HG03571 (cell line): ENCODE data around the gene ATF4.

ENCODE experiments used
- ATAC-seq: cut with Tn5 transposase; IDR thresholded peaks from one replicate; pipeline ENCODE4 v1.9.1; 2021; ENCODE audit not compliant: unreplicated experiment

Gene ATF4

DNA sequence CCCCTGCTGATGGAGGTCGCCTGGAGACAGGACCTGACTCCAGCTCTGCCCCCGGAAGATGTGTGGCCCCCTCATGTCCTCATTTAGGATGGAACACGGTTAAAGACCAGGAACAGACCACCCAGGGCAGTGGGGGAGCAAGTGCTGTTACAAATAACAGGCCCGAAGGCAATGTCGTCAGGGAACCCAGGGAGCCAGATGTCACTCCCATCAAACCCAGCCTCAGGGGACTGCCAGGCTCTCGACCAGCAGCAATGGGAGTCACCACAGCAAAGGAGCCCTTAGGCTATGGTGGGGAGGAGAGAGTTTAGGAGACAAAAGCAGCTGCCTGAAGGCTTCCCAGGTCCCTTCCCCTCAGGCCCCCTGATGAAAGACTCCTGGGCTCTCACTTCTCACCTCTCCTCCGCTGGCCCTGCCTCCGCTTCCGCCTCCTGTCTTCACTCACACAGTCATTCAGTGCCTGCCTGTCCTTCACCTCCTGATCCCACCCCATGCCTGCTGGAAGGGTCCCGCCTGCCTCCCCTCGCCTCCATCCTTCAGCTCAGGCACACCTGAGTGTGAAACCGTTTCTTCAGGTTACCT is 7.8 kb downstream of the ATF4 start:
- ATAC-seq, result no peak

DNA sequence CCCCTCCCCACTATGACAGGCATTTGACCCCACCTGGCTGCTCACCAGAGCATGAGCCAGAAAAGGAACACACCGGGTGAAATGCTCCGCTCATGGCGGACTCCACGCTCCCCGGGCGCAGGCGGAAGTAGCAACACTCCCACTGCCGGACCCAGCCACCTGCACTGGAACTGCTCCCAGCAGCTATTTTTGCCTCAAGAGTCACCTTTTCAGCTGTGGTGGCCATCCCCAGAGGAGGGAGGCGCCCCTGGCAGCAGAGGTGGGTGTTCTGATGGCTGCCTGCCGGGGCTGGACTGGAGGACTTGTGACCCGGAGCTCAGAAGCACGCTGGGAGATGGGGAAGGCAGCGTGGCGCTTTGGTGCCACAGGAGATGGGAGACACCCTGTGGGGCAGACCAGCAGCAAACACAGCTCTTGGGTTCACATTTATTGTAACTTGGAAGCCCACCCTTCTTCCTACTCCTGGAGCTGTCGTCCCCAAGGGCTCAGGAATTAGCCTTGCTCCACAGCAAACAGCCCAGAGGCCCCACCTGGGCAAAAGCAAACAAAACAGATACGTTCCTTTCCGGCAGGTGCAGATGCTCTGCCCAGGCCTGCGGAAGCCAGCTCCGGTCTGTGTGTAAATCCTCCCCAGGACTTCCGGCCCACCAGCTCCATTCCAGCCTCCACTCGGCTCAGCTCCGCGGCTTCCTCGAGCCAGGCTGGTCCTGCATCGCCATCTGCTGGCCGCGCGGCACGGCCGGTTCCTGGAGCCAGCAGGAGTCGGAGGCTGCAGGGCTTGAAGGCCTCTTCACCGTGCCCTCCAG is 8.5 kb downstream of the ATF4 start:
- ATAC-seq, result peak; percentile 32

DNA sequence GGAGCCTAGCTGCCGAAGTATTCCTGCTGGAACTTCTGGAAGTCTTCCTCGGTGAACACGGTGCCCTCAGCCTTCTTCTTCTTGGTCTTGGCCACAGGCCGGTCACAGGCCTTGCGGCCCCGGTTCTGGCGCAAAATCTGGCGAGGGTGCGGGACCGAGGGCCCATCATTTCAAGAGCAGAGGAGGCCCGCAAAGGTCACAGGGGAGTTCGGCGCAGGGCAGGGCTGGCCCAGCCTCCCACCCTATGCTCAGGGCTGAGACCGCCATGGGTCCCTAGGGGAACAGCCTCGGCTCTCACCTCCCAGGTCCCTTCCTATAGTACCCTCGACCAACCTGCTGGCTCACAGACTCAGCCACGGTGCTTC is 9.1 kb downstream of the ATF4 start:
- ATAC-seq, result no peak

DNA sequence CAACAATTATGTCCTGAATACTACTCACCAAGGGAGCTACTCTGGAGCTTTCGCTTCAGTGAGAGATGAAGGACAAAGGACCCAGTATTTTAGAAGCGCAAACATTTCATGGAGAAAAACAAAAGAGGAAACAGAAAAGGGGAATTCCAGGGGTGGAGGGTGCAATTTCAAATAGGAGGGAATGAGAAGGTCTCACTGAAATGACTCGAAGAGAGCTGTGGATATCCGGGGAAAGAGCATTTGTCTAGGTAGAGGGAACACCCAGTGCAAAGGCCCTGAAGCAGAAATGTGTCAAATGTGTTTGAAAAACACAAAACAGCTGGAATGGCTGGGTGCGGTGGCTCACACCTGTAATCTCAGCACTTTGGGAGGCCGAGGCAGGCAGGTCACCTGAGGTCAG is 9.8 kb downstream of the ATF4 start:
- no peak for ATAC-seq

DNA sequence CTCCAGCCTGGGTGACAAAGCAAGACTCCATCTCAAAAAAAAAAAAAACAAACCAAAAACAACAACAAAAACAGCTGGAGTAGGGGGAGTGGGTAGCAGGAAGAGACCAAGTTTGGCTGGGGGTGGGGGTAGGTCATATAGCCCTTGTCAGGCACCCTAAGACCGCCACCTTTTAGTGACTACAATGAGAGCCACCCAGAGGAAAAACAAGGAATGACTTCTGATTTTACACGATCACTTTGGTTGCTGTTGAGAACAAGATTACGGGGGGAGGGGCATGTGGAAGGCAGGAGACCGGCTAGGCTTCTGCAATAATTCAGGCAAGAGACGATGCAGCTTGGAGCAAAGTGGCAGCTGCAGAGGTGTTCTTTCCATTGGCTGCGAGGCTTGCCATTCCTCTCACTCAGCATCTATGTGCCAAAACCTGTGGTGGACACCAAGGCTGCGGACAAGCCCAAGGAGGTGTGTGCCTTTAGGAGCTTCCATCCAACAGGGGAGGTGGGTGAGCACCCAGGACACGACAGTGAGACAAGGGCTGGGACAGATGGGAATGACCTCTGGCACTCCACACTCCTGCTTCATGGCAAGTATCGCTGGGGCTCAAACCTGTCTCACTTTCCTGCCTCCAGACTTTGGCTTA is 10.4 kb downstream of the ATF4 start:
- no peak for ATAC-seq

DNA sequence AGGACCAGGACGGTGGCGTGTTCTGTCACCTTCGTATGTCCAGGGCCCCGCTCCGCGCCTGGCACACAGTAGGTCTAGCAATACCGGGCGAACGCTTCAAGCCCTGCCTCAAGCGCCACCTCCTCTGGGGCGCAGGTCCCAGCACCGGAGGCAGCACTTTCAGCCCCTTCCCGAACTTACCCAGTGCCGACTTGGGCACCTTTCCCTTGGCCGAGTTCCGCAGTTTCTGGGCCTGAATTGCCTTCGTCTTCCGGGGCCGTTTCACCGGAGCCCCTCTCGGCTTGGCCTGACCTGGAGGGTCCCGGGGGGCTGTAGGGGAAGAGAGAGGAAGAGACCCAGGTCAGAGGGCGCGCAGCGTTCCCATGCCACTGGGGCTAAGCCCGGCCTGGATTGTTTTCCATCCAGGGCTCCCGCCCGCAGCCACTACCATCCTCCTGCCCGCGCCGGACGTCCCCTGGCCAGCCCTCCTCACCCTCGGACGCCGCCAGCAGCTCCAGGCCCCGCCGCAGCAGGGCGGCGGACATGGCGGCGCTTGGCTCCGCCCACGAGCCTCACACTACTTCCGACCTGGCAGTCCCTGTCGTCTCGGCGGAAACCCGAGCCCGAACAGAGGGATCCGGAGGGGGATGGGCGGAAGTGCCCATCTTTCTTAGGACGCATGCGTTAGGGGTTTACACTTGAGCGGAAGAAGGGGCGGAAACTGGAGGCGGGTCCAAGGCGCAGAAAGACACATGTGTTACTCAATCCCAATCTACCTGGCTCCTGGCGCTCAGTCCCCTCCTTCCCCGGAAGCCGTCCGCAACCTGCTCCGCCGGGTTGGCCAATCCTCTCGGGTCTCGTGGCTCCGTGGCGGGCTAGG is 12.1 kb downstream of the ATF4 start, which contains the start of gene RPS19BP1:
RPS19BP1 (minus strand) TSS at position 534 of the 859 bp plus-strand sequence; CDS start at position 524, 10 bp downstream.
- peak; percentile 59 for ATAC-seq

DNA sequence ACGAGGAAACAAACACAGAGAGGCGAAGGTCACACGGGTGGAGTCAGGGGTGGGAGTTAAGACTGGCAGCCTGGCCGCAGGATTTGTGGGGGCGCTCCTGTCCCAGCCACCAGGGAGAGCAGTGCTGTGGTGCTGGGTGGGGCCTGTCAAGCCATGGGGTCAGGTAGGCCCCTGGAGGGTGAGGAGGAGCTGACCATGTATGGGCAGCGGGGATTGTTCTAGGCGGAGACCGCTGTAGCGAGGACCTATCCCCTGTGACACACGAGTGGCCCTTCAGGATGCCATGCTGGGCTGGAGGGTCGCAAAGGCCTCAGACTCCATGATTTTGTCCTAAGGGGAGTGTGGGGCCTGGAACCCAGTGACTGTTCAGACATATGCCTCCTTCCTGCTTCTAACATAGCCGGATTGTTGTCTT is 13.7 kb downstream of the ATF4 start:
- ATAC-seq, result no peak

DNA sequence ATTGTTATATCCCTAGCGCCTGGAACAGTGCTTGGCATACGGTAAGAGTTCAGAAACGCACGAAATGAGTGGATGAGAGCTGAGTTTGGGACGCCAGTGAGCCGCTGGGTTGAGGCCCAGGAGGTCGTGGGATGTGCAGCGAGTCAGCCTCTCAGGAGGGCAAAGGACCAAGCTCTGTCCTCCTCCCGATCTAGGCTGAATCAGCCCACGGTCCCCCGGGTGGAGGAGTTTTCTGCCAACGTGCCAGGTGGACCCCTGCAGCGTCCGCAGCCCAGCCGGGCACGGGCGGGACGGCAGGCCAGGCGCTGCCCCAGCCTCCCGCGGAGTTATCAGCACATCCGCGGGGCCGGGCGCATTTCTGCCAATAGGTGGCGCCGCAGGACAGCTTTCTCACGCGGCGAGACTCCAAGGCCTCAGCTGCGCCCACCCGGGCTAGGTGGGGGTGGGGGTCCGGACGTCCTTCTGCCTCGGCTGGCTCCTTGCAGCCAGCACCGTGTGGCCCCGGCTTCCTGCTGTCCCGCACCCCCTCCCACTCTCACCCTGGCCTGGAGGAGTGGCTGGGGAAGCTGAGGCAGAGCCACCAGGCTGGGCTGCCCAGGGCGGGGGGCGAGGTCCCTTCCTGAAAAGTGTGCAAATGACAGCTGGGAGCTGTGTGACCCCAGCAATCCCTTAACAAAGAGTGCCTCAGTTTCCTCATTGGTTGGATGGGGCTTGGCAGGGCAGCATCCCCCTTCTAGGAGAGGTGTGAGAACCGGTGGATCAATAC is 14.4 kb downstream of the ATF4 start:
- ATAC-seq, result no peak

DNA sequence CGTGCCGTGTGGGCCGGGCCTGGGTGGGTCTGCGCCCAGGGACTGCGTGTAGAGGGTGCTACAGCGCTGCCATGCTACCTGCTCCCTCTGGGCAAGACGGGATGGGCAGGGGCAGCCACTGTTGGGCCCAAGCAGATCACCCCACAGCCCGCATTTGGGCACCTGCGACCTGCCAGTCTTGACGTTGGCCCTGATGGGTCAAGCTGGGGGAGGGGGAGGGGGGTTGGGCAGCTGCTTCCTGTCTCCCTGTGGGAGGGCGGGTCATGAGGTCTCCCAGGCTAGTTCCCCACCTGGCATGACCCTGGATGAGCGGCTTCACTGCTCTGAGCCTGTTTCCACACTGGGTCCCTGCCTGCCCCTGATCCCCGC is 15.0 kb downstream of the ATF4 start:
- ATAC-seq, result no peak

DNA sequence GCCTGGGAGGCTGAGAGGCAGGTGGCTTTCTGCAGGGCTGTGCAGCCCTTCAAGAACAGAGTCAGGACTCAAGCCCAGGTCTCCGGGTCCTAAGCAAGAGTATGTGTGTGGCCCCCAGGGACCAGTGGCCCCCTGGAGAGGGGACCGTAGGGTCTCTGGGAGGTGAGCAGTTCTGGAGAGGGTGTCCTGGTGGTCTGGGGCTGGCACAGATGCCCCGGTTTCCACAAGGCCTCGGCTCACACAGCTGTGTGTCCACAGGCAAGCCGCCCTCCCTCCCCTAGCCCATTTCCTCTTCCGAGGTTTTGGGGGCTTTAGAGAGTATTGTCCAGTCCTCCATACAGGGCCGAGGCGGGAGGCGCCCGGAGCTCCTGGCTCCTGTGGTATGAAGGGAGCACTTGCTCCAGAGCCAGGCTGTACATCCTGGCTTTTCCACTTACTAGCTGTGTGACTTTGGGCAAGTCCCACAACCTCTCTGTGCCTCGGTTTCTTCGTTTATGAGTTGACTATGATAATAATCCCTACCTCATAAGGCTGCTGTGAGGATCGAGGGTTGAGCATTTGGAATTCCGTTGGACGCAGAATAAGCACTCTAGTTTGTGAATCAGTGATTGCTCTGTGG is 15.6 kb downstream of the ATF4 start:
- no peak for ATAC-seq

DNA sequence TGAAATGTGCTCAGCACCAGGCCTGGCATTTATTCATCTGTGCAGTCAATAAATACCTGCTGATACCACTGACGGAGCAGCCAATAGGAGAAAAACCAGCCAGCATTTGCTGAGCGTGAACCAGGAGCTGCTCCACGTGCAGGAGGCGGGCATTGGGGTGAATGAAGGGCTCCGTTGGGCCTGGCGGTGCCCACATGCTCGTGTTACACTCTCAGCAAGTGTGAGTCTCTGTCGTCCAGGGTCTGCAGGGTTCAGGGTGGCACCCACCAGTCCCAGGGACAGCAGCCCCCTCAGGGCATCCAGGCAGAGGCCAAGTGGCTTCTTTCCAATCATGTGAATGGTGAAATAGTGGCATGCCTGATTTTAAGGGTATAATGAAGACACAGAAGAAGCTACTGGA is 16.3 kb downstream of the ATF4 start:
- no peak for ATAC-seq

DNA sequence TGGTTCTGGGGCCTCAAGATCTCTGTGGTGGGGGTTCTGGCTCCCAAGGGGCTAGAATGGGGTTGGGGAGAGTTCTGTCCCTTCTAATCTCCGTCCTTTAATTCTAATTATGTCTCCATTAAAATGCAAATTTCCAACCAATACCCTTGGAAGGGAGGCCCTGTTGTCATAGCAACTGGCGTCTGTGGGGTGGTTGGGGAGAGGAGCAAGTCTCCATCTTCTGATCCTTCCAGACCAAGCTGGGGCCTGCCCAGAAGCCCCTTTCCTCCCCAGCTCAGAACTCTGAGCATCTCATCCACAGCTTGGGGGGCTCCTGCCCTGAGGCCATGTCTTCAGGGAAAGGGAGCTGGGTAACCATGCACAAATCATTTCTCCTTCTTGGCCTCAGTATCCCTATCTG is 17.6 kb downstream of the ATF4 start:
- no peak for ATAC-seq

DNA sequence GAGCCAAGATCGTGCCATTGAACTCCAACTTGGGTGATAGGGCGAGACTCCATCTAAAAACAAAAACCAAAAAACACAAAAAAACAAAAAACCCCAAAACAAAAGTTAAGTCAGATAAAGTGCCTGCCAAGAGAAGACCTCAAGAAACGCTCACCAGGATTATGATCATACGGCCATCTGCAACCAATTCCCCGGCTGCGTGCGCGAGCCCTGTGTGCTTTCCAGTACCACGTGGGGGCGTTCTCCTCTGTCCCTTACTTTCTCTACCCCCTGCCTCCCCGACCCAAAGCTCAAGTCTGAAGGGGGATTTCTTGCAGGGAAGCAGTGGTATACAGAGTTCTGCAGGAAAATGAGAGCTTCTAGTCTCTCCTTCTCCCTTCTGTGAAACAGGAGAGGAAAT is 22.7 kb downstream of the ATF4 start:
- ATAC-seq, result no peak

DNA sequence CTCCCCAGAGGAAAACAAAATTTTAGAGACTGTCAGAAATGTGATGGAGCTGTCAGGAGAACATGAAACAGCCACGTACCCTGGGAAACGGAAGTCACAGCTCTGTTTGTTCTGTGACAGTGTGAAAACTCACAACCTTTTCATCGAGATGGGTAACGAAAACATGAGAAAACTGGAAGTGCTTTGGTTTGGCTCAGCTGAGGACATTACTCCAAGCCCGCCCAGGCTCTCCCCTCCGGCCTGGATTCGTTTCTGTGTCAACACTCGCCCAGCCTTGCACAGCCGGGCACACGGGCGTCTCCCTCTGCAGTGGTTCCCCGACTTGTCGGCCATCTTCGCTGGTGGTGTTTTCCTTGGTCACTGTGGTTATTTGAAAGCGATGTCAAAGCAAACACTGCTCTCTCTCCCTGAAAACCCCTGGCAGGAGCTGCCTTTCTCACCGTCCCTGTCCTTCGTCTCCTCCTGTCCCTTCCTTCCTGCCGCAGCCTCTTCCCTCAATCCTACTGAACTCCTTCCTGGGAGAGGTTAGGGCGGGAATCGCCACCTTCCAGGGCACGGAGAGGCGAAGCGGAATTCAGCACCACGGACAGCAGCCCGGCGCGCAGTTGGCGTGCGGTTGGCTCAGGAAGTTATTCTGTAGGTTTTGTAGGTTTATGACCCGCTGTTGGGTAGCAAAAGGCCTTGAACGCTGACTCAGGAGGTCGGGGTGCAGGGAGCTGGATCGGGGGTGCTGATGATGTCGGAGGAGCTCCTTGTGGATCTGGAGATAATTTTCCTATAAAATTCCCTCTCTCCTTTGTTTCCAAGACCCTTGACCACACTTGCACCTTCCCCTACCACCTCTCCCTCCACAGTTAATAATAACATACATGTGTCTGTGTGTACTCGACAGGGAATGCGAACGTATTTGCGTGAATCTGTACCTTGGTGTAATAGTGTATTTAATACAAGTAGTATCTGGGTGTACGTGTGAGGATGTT is 25.3 kb downstream of the ATF4 start:
- ATAC-seq, result no peak

DNA sequence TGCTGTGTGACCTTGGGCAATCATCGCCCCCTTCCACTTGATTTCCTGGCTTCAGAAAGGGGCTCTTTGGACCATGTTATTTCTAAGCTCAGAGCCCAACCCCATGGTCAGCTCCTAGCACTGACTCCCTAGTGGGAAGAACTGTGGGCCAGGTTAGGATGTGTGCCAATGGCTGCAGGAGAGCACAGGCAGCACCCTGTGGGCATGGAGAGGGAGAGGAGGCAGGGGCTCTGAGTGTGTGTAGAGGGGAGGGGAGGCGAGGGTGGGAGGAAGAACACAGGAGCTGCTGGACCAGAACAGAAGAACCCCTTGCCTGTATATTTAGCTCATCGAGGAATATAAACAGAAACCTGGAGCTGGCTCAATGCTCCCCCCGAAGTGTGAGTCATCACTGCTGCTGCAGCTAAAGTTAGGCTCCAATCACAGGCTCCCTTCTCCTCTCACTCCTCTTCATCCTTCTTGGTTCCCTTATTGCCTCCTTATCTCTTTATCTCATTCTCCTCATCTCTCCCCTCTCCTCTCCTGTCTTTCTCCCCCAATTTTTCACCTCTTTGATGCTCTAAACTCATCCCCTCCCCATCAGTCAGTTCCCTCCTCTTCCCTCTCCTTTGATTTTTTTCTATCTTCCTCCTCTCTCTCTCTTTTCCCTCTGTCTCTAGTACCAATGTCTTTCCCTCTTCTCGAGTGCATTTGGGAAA is 26.7 kb downstream of the ATF4 start:
- ATAC-seq, result no peak

DNA sequence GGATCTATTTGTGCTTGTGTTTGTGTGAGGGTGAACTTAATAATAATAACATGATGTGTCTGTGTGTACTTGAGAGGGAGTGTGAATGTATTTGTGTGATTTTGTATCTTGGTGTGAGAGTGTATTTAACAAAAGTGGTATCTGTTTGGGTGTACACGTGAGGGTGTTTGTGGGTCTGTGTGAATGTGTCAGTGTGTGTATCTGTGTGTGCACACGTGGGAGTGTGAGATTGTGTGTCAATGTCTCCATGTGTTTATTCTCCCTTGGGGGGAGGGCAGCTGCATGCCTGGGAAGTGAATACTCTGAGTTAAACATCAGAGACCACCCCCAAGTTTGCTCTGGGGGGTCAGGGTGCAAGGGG is 27.2 kb downstream of the ATF4 start:
- ATAC-seq, result no peak

DNA sequence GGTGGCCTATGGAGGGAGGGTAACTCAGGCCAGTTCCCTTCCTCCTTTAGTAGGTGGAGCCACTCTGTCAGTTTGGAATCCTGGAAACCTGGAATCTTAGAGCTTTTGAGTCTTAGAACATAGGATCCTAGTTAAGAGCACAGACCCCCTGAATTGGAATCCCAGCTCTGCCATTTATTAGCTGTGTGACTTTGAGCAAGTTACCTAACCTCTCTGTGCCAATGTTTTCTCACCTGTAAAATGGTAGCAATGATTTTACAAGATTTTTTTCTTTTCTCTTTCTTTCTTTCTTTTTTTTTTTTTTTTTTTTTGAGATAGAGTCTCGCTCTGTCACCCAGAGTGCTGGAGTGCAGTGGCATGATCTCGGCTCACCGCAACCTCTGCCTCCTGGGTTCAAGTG is 33.1 kb downstream of the ATF4 start:
- no peak for ATAC-seq

DNA sequence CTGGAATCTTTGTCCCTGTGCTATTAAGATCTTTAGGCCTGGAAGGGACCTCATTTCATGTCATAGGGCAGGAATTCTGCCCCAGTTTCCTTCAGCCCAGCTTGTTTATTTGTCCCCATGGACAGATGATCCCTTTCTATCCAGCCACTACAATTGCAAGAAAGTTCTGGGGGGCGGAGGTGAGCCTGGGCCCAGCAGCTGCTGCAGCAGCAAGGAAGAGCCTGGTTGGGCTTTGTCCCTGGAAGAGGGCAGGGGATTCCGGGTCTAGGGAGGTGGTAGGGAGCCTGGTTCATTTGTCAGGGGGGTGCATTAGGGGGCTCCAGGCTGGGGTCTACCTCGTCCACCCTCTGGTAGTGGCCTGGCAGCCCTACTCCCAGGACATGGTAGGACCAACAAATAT is 33.8 kb downstream of the ATF4 start:
- ATAC-seq, result no peak
